Mammary epithelial cell (primary cell): Measurements from ENCODE around the gene ASCC3.

ENCODE experiments used
- EZH2 ChIP-seq: IDR thresholded peaks from 2 replicates; pipeline ENCODE4 v1.6.1; 2012; ENCODE audit warnings: low read length, inconsistent platforms, borderline replicate concordance
- TF ChIP-seq, protein P1 (sequence below), 2 donors: IDR thresholded peaks in 1 of 2; conservative IDR thresholded peaks in 1 of 2; 2 replicates each; pipeline ENCODE4 v1.5.1; 2011 to 2012; ENCODE audit warnings: inconsistent platforms in 2 of 2, low read length in 2 of 2, mild to moderate bottlenecking in 2 of 2, control low read depth in 1 of 2, low read depth in 1 of 2; ENCODE audit not compliant: insufficient read depth in 1 of 2; ENCODE audit errors: extremely low read depth in 1 of 2

DNA sequence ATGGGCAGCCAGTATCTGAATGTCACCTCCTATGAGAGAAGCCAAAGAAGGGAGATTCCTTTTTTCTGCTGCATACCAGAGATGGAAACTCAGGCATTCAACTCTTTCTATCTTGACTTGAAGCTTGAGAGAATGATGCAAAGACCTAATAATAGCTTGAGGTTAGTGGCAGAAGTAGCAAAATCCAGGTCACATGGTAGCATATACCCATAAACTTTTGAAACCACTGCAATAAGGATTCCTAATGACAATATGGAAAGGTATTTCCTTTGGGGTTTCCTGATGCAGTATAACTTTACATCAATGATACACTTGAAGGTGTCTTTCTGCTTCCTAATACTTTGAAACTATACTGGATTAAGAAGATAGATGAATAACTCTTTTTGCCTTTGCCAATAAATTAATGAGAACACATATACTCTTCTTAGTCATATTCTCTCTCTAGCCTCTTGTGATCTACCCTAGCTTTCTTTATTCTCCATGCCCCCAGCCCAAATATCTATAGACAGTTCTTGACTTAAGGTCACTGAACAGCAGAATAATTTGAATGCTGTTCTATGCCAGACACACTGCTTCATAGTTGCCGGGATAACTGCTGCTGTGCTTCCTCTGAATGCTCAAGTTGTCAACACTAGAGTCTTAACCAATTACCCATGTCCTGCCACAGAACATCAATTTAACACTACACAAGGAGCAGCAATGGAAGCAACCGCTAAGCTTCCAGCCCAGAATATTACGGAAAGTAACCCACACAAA is 260.9 kb downstream of the ASCC3 start:
- TF ChIP-seq, protein P1, sequence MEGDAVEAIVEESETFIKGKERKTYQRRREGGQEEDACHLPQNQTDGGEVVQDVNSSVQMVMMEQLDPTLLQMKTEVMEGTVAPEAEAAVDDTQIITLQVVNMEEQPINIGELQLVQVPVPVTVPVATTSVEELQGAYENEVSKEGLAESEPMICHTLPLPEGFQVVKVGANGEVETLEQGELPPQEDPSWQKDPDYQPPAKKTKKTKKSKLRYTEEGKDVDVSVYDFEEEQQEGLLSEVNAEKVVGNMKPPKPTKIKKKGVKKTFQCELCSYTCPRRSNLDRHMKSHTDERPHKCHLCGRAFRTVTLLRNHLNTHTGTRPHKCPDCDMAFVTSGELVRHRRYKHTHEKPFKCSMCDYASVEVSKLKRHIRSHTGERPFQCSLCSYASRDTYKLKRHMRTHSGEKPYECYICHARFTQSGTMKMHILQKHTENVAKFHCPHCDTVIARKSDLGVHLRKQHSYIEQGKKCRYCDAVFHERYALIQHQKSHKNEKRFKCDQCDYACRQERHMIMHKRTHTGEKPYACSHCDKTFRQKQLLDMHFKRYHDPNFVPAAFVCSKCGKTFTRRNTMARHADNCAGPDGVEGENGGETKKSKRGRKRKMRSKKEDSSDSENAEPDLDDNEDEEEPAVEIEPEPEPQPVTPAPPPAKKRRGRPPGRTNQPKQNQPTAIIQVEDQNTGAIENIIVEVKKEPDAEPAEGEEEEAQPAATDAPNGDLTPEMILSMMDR (conservative IDR thresholded peaks at IDR 0.05 in 1 of 2, IDR thresholded peaks at IDR 0.05 in 1 of 2; ENCODE audit: extremely low read depth in 1 of 2, insufficient read depth in 1 of 2, low read depth in 1 of 2, low read length in 2 of 2): no peak
- no peak for TF ChIP-seq EZH2
